Measurements from ENCODE around the gene CCDC158. TPM values are rescaled to one million over a fixed set of nuclear protein-coding genes. Genes with fewer than 3 reads are reported as not detected.

Gene CCDC158
- total RNA-seq = 0.38 TPM in 1 of 2 replicates, not detected in the other

DNA sequence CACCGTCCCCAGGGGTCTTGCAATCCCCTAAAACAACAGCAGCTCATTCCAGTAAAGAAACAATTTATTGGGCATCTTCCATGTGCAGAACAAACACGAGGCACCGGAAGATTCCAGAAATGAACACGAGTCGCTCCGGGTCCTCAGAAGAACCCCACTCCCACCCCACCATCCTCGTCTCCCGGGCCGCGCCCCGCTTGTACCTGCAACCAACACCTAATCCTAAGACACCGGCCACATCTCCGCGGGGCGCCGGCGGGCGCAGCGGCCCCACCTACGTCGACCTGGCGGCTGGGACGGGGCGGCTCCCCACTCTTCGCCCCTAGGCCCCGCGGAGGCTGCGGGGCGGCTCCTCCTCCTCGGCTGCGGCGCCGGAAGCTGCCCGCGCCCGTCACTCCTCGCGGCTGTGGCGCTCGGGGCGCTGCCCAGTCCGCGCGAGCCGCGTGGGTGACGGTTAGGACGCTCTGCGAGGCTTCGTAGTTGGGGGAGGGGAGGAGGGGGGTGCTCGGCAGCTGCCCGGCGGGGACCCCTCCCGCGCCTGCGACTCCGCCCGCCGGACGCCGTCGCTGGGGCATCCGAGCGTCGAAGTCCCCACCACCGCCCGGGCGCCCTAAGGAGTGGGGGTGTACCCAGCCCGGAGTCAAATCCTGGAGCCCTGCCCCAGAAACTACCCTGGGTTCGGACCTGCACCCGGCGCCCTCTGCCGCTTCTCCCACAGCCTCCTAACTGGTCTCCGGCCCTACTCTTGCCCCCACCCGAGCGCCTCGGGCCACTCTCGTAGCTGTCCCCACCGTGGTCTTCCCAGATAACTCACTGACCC, at the start of gene CCDC158:
TSS of gene CCDC158 (minus strand) at position 380 of the 820 bp plus-strand sequence. CDS start 17,934 bp downstream, outside the sequence.

GRCh38 chr4:76434901-76435527, 14.1 kb upstream of the CCDC158 start, which contains the start of gene SHROOM3:
Gene SHROOM3, plus strand, starts transcription at chr4:76435229. Its CDS starts 824 bp downstream, at chr4:76436053.

GRCh38 chr4:76305971-76306881, 114.7 kb downstream of the CCDC158 start, which contains the start of gene STBD1:
Gene STBD1, plus strand, starts transcription at chr4:76306733. Its CDS starts 37 bp downstream, at chr4:76306770.

Other genes with a start within 250 kb of the CCDC158 start
- 64.2 and 115 TPM in 2 replicates for gene SCARB2, start 207.3 kb downstream of the CCDC158 start, total RNA-seq
- 0.51 and 3.3 TPM in 2 replicates for gene FAM47E, start 169.4 kb downstream of the CCDC158 start, total RNA-seq
- gene STBD1, start 114.4 kb downstream of the CCDC158 start, total RNA-seq = 2.0 and 3.4 TPM in 2 replicates
- 22.2 and 28.9 TPM in 2 replicates for gene SHROOM3, start 14.1 kb upstream of the CCDC158 start, total RNA-seq